HPDE6-E6E7 (cell line): ENCODE data around the gene NADSYN1.

Experiments
- DNase-seq: peaks from one replicate; pipeline ENCODE4 v3.0.0; 2011; ENCODE audit warnings: missing footprints; ENCODE audit errors: extremely low spot score

NADSYN1 gene

GRCh38 chr11:71474141-71474770 is 21.3 kb downstream of the NADSYN1 start:
- no peak for DNase-seq

- DNase-seq = no peak
These were observed 21.9 kb downstream of the NADSYN1 start for GRCh38 chr11:71474771-71475483.

DNA sequence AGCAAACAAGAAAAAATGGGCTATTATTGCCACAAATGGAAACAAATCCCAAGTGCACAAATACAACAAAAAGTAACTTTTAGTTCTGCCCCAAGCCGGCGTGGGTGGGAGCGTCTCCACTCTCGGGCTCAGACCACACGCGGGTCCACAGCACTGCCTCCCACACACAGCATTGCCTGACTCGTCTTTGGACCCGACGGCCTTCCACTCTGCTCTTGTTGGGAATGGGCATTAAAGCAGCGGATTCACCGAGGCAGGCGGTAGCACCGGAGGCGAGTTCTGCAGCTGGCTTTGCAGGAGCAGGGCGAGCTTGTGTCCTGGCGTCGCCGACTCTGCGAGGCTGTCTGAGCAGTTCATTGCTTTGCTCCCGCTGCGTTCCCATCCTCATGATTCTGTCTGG is 23.0 kb downstream of the NADSYN1 start:
- DNase-seq = no peak

- no peak for DNase-seq
These were observed 24.1 kb downstream of the NADSYN1 start for GRCh38 chr11:71476926-71477640.

DNA sequence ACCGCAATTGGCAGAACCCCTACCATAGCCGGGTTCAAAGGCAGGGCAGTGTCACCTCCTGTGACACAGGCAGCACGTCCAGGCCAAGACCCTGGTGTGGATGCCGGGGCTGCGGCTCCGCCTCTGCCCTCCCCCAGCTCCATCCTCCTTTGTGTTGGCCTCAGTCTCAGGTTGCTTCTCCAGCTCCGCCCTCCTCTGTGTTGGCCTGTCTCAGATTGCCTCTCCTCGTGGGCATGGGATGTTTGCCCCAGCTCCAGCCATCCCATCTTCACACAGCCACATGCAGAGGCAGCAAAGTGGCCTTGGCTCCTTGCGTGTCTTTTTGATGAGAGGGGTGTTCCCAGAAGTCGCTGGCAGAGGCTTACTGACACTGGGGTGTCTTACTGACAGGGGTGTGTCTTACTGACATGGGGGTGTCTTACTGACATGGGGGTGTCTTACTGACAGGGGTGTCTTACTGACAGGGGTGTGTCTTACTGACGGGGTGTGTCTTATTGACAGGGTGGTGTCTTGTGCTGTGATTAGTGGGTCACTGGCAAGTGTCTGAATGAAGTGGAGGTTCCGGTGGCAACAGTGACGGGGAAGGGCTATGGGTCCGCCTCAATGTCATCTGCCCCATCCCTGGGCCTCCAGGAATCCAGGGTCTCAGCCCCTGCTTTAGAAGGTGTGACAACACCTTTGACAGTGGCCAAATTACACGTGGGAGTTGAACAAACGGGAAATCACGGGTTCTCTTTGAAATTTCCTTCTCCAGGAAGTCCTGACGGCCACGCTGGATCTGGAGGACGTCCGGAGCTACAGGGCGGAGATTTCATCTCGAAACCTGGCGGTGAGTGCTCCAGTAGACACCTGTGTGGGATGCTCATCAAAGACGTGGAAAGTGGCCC is 24.9 kb downstream of the NADSYN1 start:
- no peak for DNase-seq

- no peak for DNase-seq
These were observed 25.5 kb downstream of the NADSYN1 start for GRCh38 chr11:71478528-71478840.

GRCh38 chr11:71481101-71481960 is 28.3 kb downstream of the NADSYN1 start:
- DNase-seq = no peak

GRCh38 chr11:71482216-71482615 is 29.2 kb downstream of the NADSYN1 start:
- no peak for DNase-seq

GRCh38 chr11:71482746-71483364 is 29.9 kb downstream of the NADSYN1 start:
- DNase-seq = no peak

GRCh38 chr11:71483692-71484091 is 30.7 kb downstream of the NADSYN1 start:
- DNase-seq = no peak

DNA sequence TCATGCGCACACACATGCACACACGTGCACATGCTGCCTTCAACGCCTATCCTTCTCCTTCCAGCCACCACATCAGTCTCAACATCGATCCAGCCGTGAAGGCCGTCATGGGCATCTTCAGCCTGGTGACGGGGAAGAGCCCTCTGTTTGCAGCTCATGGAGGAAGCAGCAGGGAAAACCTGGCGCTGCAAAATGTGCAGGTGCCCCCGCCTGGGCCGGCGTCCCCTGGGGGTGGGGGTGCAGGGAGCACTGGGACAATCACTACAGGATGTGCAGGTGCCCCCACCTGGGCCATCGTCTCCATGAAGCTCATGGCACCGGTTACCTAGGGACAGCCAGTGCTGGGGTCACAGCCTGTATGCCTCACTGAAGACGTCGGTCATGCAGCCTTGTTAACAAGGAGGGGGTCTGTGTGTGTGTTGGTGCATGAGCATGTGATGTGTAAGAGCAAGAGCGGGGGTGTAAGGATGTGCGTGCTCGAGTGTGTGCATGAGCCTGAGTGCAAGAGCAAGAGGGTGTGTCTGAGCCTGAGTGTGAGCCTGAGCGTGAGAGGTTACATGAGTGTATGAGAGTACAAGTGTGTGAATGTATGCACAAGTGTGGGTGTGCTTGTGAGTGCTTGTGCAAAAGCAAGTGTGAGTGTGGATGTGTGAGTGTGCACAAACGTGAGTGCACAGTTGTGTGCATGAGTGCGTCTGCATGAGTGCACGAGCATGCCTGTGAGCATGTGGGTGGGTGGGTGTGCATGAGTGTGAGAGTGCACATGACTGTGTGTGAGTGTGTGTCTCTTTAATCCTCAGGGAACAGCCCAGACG is 31.5 kb downstream of the NADSYN1 start:
- no peak for DNase-seq

GRCh38 chr11:71485063-71485399 is 32.0 kb downstream of the NADSYN1 start:
- DNase-seq = no peak

DNA sequence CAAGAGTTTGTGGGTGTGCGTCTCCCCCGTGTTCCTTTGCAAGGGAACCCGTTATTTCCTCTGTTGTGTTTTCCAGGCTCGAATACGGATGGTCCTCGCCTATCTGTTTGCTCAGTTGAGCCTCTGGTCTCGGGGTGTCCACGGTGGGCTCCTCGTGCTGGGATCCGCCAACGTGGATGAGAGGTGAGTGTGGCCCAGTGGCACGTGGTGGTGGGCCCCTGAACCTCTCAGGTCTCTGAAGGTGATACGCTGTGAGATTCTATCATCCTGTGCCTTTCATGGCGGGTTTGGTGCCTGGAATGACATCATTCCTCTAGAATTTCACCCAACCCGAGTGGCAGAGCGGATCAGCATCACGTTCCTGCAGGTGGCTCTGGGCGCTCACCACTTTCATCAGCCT is 32.5 kb downstream of the NADSYN1 start:
- DNase-seq = no peak

GRCh38 chr11:71486320-71486719 is 33.3 kb downstream of the NADSYN1 start:
- no peak for DNase-seq

- DNase-seq = no peak
These were observed 35.8 kb downstream of the NADSYN1 start for GRCh38 chr11:71488681-71489270.

GRCh38 chr11:71489311-71490043 is 36.5 kb downstream of the NADSYN1 start:
- no peak for DNase-seq

GRCh38 chr11:71490044-71490730 is 37.2 kb downstream of the NADSYN1 start:
- DNase-seq = no peak

DNA sequence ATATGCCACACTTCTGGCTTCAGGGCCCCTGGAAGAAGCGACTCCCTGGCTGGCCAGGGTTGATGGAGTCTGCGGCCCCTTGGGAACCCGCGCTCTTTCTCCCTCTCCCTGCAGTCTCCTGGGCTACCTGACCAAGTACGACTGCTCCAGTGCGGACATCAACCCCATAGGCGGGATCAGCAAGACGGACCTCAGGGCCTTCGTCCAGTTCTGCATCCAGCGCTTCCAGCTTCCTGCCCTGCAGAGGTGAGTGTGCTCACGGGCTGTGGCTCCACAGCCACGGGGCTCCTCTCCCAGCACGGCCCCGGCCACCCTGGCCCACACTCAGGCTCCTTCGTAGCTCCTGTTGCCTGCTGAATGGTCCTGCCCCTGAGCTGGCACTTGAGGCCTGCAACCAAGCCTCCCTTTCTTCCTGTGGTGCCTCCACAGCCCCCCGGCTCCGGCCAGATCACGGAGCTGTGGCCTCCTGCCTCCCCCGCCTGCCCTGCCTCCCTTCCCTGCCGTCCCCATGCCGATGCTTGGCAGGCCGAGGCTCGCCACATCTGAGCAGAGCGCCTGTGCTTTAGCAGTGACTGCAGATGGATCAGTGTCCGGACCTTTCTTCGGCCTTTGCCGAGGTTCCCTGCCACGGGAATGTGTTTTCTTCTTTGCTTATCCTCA is 37.9 kb downstream of the NADSYN1 start:
- no peak for DNase-seq
